Breast epithelium (tissue), 3 donors: ENCODE results near the gene MTHFS.

Experiments used
- CTCF ChIP-seq, 3 donors: fragments of 450-650 bp; IDR thresholded peaks; one replicate each; pipeline ENCODE4 v1.5.1; 2016 to 2017; ENCODE audit warnings: antibody characterized with exemption in 3 of 3, mild to moderate bottlenecking in 3 of 3, moderate library complexity in 3 of 3
- POLR2A ChIP-seq: fragments of 450-650 bp; IDR thresholded peaks from one replicate; pipeline ENCODE4 v1.6.1; 2016; ENCODE audit warnings: antibody characterized with exemption, mild to moderate bottlenecking, moderate library complexity

GRCh38 chr15:79820176-79820575, 76.6 kb downstream of the MTHFS start:
- TF ChIP-seq POLR2A (no peak), CTCF (IDR thresholded peaks at IDR 0.05) (no peak)
